ENCODE results near the gene GRIN2D.

Gene GRIN2D

GRCh38 chr19:48398102-48398374, 4.6 kb downstream of the GRIN2D start:
- DNase-seq (ENCODE audit: low read depth), result no peak

GRCh38 chr19:48398375-48399235, 5.1 kb downstream of the GRIN2D start:
- no peak for DNase-seq (ENCODE audit: low read depth)

GRCh38 chr19:48400018-48400742, 6.7 kb downstream of the GRIN2D start:
- no peak for DNase-seq (ENCODE audit: low read depth)

GRCh38 chr19:48401287-48401686, 7.8 kb downstream of the GRIN2D start:
- DNase-seq (ENCODE audit: low read depth), result no peak

- no peak for DNase-seq (ENCODE audit: low read depth)
Observed at GRCh38 chr19:48403606-48404005, 10.1 kb downstream of the GRIN2D start.

- DNase-seq (ENCODE audit: low read depth), result no peak
Observed at GRCh38 chr19:48405010-48405659, 11.7 kb downstream of the GRIN2D start.

GRCh38 chr19:48405850-48406249, 12.4 kb downstream of the GRIN2D start:
- no peak for DNase-seq (ENCODE audit: low read depth)

- DNase-seq (ENCODE audit: low read depth), result no peak
Observed at GRCh38 chr19:48413879-48414587, 20.6 kb downstream of the GRIN2D start.

- no peak for DNase-seq (ENCODE audit: low read depth)
Observed at GRCh38 chr19:48415395-48415794, 21.9 kb downstream of the GRIN2D start.

GRCh38 chr19:48415806-48416221, 22.3 kb downstream of the GRIN2D start:
- DNase-seq (ENCODE audit: low read depth), result no peak

GRCh38 chr19:48417421-48417820, 24.0 kb downstream of the GRIN2D start:
- DNase-seq (ENCODE audit: low read depth), result no peak

GRCh38 chr19:48418317-48419064, 25.0 kb downstream of the GRIN2D start:
- DNase-seq (ENCODE audit: low read depth), result no peak

GRCh38 chr19:48419158-48419920, 25.9 kb downstream of the GRIN2D start:
- DNase-seq (ENCODE audit: low read depth), result no peak

GRCh38 chr19:48421548-48421947, 28.1 kb downstream of the GRIN2D start:
- DNase-seq (ENCODE audit: low read depth), result no peak

GRCh38 chr19:48424694-48425219, 31.3 kb downstream of the GRIN2D start:
- no peak for DNase-seq (ENCODE audit: low read depth)

- no peak for DNase-seq (ENCODE audit: low read depth)
Observed at GRCh38 chr19:48428670-48429069, 35.2 kb downstream of the GRIN2D start.

- no peak for DNase-seq (ENCODE audit: low read depth)
Observed at GRCh38 chr19:48433337-48433736, 39.9 kb downstream of the GRIN2D start.

- no peak for DNase-seq (ENCODE audit: low read depth)
Observed at GRCh38 chr19:48436586-48436985, 43.1 kb downstream of the GRIN2D start.

GRCh38 chr19:48441360-48442050, 48.0 kb downstream of the GRIN2D start:
- no peak for DNase-seq (ENCODE audit: low read depth)

All from HS-5 (cell line).